ENCODE results near the gene LYPD4.

The LYPD4 gene, protein sequence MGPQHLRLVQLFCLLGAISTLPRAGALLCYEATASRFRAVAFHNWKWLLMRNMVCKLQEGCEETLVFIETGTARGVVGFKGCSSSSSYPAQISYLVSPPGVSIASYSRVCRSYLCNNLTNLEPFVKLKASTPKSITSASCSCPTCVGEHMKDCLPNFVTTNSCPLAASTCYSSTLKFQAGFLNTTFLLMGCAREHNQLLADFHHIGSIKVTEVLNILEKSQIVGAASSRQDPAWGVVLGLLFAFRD

DNA sequence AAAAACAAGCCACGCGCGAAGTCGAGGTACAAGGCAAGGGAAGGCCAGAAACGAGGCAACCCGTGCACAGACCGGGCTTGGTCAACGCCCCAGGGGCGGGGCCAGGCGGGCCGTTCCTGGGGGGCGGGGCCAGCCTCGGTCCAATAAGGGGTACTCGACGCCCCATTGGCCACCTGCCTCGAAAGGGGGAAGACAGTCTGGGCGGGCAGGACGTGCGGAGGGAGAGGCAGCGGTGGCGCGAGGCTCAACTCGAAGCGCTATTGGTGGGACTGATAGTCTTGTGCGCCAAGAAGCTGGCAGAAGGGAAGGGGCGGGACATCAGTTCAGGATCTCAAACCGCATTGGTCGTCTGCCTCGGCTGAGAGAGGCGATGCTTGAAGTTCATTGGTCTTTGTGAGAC is at the start of gene LYPD4:
Gene LYPD4 (minus strand): TSS at position 83 of the 400 bp plus-strand sequence. CDS start 5,398 bp downstream, outside the sequence.
- in situ Hi-C loops (cut with HindIII; ENCODE audit: low sequenced_read_pairs) = no loop called here

DNA sequence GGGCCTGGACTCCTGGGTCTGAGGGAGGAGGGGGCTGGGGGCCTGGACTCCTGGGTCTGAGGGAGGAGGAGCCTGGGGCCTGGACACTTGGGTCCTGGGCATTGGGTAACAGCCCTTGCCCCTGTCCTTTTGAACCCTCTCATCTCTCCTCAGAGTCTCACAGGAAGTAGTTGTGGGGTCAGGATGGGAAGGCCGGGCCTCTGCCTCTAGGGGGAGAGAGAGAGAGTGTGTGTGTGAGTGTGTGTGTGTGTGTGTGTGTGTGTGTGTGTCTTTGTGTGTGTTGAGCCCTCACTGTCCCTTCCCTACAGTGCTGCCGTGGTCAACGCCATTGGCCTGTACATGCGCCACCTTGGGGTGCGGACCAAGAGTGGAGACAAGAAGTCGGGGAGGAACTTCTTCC is 49.4 kb upstream of the LYPD4 start:
- in situ Hi-C loops (cut with HindIII; ENCODE audit: low sequenced_read_pairs) = no loop called here

DNA sequence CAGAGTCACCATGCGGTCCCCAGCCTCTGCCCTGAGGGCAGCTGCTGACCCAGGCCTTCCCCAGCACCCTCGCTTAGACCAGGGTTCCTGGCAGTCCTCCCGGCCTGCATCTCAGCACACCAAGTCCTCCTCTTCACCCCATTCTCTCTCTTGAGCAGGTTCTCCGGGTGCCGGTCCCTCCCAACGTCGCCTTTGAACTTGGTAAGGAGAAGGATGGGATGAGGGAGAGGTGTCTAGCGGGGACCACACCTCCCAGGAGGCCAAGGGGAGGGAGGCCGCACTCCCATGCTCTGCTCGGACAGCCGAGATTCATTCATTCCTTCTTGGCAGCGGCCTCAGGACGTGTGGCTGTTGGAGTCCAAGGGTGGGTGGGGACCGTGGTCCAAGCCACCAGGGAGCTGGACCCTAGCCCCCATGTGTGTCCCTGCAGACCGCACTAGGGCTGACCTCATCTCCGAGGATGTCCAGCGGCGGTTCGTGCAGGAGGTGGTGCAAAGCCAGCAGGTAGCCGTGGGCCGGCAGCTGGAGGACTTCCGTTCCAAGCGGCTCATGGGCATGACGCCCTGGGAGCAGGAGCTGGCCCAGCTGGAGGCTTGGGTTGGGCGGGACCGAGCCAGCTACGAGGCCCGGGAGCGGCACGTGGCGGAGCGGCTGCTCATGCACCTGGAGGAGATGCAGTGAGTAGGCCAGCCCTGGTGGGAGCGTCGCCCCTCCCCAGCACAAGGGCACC is 47.9 kb upstream of the LYPD4 start:
- in situ Hi-C loops (cut with HindIII; ENCODE audit: low sequenced_read_pairs) = no loop called here

DNA sequence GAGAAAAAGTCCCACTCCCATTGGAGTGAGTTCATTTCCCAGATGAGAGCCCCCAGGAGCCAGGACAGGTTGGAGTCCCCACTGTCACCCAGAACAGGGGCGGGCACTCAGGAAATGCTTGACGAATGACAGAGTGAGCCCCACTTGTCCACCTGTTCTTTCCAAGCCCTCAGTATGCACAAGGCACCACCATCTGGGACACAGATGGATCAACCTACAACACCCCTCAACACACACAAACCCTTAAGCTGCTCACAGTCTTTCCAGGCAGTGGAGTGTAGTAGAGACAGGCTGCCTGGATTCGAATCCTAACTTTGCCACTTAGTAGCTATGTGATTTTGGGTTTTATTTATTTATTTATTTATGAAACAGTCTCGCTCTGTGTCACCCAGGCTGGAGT is 46.5 kb upstream of the LYPD4 start:
- in situ Hi-C loops (cut with HindIII; ENCODE audit: low sequenced_read_pairs) = no loop called here

DNA sequence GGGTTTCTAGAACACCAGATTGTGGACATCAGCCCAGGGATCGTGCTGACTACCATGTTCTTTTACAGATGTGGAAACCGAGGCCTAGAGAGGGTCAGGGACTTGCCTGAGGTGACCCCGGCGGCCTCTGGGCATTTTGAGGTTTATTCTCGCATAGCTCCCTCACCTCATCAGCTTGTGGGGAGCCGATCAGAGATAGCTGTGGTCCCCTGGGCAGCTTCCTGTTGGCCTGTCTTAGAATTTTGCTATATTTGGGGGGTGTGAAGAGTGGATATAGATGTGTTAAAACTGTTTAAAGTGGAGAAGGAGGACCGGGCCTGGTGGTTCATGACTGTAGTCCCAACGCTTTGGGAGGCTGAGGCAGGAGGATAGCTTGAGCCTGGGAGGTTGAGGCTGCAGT is 45.4 kb upstream of the LYPD4 start:
- in situ Hi-C loops (cut with HindIII; ENCODE audit: low sequenced_read_pairs) = no loop called here

DNA sequence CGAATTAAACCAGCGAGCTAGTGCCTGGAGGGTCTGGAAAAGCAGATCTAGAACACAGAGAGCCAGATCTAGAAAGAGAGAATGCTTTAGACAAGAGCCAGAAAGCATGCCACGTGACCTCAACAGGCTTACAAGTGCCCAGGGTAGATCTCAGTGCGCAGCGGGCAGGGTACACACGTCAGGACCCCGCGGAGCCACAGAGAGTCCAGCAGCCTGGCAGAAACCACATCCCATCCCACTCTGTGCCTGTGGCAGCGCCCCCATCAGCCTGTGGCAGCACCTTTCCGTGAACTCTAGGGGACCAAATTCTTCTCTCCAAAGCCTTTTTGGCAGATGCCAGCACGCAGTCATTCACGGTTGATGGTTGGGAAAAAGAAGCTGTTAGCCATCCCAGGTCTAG is 44.4 kb upstream of the LYPD4 start:
- in situ Hi-C loops (cut with HindIII; ENCODE audit: low sequenced_read_pairs) = no loop called here

DNA sequence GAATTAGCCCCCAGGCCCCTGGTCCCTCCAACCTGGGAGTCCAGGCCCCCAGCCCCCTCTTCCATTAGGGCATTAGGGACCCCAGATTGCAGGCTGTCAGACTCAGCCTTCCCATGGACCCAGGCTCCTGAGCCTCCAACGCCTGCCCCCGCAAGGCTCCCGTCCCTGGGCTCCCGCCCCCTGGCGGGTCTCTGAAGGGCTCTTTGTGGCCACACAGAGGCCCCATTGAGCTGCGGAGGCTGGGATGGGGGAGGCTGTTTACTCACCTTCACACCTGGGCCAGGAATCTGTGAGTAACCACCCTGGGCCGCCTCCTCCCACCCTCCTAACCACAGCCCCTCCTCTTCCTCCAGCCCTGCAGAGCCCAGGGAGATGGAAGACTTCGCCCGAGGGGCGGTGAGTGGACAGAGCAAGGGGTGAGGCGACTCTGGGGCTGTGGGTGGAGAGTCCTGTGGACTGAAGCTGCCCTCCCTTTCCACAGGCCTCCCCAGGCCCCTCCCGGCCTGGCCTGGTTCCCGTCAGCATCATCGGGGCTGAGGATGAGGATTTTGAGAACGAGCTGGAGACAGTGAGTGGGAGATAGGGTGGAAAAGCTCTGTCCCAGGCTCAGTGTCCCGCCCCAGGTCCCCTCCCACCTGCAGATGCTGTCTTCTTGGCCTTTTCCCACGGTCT is 43.4 kb upstream of the LYPD4 start:
- in situ Hi-C loops (cut with HindIII; ENCODE audit: low sequenced_read_pairs) = no loop called here

DNA sequence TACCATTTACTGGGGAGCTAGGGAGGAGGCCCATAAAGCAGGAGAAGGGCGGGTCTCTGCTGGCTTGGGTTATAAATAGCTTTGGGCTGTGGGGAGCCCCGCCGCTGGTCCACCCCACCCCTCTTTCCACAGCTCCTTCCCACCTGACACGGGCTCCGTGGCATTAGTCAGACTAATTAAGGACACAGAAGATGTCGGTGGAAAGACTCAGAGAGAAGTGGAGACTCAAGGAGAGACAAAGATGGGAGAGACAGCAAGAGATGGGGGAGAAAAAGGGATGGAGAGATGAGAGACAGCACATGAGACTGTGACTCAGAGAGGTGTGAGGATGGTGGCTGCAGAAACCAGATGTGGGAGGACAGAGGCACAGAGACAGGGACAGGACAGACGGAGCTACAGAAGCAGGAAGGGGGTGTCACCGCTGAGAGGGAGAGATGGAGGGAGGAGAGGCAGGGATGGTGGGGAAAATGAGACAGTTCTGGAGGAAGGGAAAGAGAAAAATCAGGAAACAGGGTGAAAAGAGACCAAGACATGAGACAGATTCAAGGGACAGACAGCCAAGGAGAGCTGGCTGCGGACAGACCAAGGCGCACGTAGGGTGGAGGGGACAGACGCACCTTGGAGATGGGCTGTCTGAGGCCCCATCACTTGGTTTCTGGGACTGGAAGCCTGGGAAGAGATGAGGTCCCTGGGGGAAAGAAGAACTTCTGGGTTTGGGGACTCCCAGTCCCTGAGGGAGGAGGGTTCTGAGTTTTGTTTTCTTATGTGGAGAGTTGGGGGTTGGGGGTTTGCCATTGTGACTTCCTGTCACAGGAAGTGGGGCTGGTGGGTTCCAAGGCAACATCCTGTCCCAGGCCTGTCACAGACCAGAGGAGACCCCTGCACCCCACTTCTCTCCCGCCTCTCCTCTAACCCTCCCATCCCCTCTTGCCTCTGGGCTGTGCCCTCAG is 42.6 kb upstream of the LYPD4 start:
- in situ Hi-C loops (cut with HindIII; ENCODE audit: low sequenced_read_pairs) = no loop called here

DNA sequence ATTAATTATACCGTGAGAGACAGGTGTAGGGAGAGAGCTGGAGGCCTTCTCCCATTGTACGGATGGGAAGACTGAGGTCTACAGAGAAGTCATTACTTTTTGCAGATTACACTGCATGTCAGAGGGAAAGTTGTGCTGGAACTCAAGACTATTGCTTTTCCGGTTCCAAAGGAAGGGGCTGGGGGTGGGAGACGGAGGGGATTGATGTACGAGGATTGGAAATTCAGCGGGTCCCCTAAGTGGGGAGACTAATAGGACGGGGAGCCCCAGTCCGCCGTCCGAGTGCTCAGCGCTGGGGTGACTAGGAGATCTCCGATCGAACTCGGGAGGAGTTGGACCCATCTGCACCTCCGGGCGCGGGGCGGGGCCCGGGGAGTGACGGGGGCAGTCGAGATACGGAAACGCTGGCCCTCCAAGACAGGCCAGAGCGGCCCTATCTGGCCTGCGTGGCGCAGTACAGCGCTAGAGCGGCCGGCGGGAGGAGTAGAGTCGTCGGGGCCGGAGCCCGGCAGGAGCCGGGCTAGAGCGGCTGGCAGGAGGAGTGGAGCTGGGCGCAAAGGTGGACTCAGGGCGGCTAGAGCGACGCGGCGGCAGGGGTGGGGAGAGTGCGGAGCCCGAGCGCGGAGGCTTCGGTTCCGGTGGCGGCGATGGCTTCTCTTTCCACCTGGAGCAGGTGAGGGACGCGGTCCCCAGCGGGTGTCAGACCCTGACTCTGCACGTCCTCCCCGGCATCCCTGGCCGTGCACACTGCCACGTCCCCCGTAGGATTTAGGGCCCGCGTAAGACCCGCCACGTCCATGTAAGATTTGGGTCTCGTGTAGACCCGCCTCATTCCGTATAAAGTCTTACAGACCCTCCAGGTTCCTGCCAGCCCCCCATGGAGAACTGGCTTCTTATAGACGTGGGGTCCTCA is 39.6 kb upstream of the LYPD4 start:
- in situ Hi-C loops (cut with HindIII; ENCODE audit: low sequenced_read_pairs) = no loop called here

DNA sequence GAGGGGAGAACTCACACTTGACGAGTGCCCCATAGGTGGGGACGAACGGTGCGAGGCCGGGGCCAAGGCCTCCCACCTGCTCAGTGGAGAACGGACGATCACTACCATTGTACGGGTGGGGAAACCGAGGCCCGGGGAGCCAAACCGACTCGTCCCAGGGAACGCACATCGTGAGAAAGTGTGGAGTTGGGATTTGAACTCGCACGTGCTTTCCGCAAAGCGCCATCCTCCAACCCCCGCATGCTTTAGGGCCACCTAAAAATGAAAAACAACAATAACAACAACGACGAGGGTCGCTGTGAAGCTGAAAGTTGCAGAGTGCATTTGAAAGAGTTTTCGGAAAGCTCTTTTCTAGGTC is 39.0 kb upstream of the LYPD4 start:
- in situ Hi-C loops (cut with HindIII; ENCODE audit: low sequenced_read_pairs) = no loop called here

DNA sequence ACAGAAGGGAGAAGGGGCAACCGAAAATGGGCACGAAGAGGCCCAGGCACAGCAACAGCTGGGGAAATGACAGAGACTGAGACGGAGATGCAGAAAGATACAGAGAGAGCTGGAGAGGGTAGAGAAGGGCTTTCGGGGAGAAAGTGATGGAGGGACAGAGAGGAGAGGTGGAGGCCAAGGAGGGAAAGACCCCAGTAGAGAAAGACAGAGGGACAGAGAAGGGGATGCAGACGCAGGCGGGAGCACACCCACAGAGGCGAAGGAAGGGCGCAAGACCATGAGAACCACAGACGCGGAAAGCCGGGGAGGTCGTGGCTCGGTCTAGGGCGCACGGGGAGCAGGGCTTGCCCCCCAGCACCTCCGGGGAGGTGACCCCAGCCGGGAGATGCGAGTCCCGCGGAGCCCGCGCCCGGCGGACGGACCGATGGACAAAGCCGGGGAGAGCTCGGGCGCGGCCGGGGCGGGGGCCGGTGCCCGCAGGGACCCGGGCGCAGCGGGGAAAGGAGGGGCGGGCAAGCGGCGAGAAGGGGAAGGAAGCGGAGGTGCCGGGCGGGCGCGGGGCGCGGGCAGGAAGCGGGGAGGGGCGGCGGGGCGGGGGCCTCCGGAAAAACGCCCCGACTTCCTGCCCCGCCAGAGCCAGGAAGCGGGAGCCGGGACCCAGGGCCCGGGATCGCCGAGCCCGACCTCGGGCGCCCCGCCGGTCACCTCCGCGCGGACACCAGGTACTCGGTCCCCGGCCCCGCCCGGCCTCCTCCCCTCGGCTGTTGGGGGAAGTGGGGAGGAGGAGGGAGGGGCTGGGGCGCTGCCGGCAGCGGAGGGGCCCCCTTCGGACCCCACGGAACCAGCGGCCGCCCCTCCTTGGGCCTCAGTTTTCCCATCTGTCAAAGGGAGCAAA is 38.3 kb upstream of the LYPD4 start, which contains the start of gene ARHGEF1:
Gene ARHGEF1 (plus strand): TSS at position 617 of the 895 bp plus-strand sequence. CDS start 4,899 bp downstream, outside the sequence.
- in situ Hi-C loops (cut with HindIII; ENCODE audit: low sequenced_read_pairs) = no loop called here

DNA sequence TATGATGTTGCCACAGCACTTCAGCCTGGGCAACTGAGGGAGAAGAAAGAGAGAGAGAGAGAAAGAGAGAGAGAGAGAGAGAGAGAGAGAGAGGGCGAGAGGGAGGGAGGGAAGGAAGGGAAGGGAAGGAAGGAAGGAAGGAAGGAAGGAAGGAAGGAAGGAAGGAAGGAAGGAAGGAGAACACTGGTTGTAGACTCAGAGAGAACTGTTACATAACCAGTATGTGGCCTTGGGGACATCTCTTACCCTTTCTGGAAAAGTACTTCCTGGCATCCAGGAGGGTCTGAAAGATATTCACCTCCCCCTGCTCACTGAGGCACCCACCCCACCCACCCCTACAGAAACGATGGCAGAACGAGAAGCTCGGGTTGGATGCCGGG is 35.8 kb upstream of the LYPD4 start:
- in situ Hi-C loops (cut with HindIII; ENCODE audit: low sequenced_read_pairs) = no loop called here

DNA sequence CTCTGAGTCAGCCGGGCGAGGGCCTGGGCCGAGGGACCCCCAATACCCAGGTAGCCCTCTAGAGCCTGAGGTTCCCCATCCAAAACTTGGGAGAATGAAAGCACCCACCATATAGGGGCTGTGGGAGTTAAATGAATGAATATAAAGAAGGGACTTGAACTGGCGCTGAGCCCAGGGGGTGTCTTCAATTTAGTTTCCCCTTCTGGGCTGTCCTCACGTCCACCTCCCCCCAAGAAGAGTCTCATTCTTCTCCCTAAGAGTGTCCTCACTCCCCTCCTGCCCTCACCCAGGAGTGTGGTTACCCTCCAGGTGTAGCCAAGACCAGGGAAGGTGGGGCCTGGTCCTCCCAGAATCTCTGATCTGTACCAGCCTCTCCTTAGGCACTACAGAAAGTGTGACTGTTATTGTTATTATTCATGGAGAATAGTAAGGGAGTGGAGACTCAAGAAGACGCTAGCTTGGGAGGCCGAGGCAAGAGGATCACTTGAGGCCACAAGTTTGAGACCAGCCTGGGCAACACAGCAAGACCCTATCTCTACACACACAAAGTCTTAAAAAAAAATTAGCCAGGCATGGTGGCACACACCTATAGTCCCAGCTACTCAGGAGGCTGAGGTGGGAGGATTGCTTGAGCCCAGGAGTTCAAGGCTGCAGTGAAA is 35.3 kb upstream of the LYPD4 start:
- in situ Hi-C loops (cut with HindIII; ENCODE audit: low sequenced_read_pairs) = no loop called here

DNA sequence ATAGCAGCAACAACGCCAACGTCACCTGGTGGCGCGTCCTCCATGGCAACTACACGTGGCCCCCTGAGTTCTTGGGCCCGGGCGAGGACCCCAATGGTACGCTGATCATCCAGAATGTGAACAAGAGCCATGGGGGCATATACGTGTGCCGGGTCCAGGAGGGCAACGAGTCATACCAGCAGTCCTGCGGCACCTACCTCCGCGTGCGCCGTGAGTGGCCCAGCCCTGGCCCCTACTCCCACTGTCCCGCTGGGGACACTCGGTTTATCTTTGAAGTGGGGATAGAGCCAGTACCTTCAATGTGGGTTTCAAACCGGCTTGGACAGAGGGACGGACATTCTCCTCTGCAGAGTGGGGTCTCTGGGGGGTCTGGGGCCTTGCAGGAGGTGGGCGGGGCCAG is 34.6 kb upstream of the LYPD4 start:
- in situ Hi-C loops (cut with HindIII; ENCODE audit: low sequenced_read_pairs) = no loop called here

DNA sequence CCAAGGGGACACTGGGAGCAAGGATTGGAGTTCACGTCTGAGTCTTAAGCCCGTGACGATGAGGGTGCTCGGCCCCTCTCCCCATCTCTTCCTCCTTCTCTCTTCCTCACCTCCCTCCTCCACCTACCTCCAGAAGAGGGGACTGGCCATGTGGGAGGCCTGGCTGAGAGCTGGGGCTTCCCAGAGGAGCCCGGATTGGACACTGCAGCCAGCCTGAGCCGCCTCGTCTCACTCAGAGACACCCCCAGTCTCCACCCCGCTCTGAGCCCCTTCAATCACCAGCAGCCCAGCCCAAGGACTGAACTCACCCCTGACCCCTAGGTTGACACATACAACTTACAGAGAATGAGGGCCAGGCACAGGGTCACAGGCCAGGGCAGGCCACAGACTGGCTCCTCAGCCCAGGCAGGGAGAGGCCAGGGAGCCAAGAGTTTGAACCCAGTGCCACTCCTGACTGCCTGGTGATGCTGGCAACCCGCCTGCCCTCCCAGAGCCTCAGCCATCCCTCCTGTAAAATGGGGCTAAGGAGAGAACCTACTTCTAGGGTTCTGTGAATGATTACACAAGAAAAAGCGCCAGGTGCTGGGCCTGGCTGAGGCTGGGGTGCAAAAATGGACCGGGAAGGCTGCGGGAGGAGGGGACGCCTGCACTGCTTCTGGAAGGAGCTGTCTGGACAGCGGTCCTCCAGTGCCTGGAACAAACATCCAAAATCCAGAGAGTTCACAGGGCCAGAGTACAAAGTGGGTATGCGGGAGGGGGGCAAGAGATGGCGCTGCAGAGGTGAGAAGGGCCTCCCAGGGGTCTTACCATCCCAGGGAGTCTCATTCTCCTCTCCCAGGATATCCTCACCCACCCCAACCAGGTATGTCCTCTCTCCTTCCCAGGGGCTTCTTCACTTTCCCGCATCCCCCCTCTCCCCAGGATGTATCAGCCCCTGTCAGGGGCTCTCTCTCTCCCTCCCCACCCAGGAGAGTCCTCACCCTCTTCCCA is 33.7 kb upstream of the LYPD4 start:
- in situ Hi-C loops (cut with HindIII; ENCODE audit: low sequenced_read_pairs) = no loop called here

DNA sequence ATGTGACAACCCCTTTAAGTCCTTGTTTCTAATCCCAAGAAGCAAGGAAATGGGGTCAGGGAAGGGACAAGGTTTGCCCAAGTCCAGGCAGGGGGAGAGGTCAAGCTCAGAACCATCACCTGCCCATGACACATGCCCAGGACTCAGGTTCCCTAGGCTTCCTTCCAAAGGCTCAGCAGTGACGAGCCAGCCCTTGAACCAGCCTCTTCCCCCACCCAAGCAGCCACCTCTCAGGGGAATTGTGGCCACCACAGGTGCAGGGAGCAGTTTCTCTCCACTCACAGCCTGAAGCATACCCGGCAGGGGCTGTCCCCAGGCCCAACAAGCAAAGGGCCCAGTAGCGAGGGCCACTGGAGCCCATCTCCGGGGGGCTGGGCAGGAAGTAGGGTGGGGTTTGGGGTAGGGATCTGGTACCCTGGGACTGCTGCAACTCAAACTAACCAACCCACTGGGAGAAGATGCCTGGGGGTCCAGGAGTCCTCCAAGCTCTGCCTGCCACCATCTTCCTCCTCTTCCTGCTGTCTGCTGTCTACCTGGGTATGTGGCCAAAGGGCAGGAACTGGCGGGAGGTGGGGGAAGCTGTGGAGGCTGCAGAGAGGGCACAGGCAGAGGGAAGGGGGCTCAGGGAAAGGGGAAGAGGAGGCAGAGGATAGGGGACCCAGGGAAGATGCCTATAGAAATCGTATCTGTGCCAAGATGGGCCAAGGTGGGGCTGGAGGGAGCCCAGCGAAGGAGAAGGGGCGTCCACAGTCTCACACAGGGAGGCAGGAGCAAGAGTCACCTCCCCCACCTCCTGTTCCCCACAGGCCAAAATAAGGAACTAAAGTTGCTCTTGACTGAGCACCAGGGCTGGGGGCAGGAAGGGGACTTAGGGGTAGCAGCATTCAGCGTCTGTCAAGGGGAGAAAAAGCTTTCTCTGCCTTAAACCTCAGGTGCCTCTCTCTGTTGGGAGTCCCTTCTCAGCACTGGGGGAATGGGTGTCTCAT is 32.7 kb upstream of the LYPD4 start, which contains the start of gene CD79A:
Gene CD79A (plus strand): TSS at position 433 of the 986 bp plus-strand sequence. CDS start 26 bp downstream, at position 459.
- in situ Hi-C loops (cut with HindIII; ENCODE audit: low sequenced_read_pairs) = no loop called here
